GM23338 (cell line): ENCODE data around the gene SULF2.

Experiments
- CREB1 ChIP-seq: fragments of 250-450 bp; sonication (Bioruptor Pico); IDR thresholded peaks from 2 replicates; pipeline ENCODE4 v1.5.0; 2020; ENCODE audit warnings: low read depth, mild to moderate bottlenecking, moderate library complexity
- EZH2 ChIP-seq: fragments of 200-600 bp; sonication (generic); IDR thresholded peaks from one replicate; pipeline ENCODE4 v1.8.0; 2017; ENCODE audit warnings: antibody characterized with exemption, mild to moderate bottlenecking, low read depth; ENCODE audit not compliant: unreplicated experiment
- EZH2phosphoT487 ChIP-seq: fragments of 200-600 bp; sonication (generic); IDR thresholded peaks from one replicate; pipeline ENCODE4 v1.8.1; 2018; ENCODE audit warnings: antibody characterized with exemption; ENCODE audit not compliant: unreplicated experiment
- JUNB ChIP-seq: IDR thresholded peaks from one replicate; pipeline ENCODE4 v1.6.1; 2016; ENCODE audit warnings: antibody characterized with exemption; ENCODE audit not compliant: unreplicated experiment
- NANOG ChIP-seq: IDR thresholded peaks from 2 replicates; pipeline ENCODE4 v1.6.1; 2016; ENCODE audit warnings: antibody characterized with exemption, borderline replicate concordance
- POLR2AphosphoS5 ChIP-seq: IDR thresholded peaks from 2 replicates; pipeline ENCODE4 v1.6.1; 2016; ENCODE audit warnings: antibody characterized with exemption, low read depth
- STAT1 ChIP-seq: IDR thresholded peaks from one replicate; pipeline ENCODE4 v1.6.1; 2016; ENCODE audit warnings: antibody characterized with exemption; ENCODE audit not compliant: unreplicated experiment
- ZNF114 ChIP-seq: fragments of 250-450 bp; sonication (Bioruptor Pico); IDR thresholded peaks from 2 replicates; pipeline ENCODE4 v1.5.0; 2020; ENCODE audit warnings: mild to moderate bottlenecking, moderate library complexity
- ZNF331 ChIP-seq: fragments of 250-450 bp; sonication (Bioruptor Pico); IDR thresholded peaks from 2 replicates; pipeline ENCODE4 v1.5.0; 2020; ENCODE audit warnings: low read depth, mild to moderate bottlenecking, moderate library complexity
- TF ChIP-seq, protein P1 (sequence below), 2 experiments: fragments of 200-600 bp in 1 of 2; sonication (generic) in 1 of 2; conservative IDR thresholded peaks; 2 replicates each; pipeline versions ENCODE4 v1.5.1 to v1.6.1; 2016 to 2017; ENCODE audit warnings: antibody characterized with exemption in 2 of 2, low read depth in 2 of 2, mild to moderate bottlenecking in 2 of 2, moderate library complexity in 1 of 2
- TF ChIP-seq, protein P2 (sequence below): IDR thresholded peaks from one replicate; pipeline ENCODE4 v1.6.1; 2018; ENCODE audit warnings: antibody characterized with exemption; ENCODE audit not compliant: unreplicated experiment
- TF ChIP-seq, protein P3 (sequence below): IDR thresholded peaks from 2 replicates; pipeline ENCODE4 v1.6.1; 2016; ENCODE audit warnings: antibody characterized with exemption

DNA sequence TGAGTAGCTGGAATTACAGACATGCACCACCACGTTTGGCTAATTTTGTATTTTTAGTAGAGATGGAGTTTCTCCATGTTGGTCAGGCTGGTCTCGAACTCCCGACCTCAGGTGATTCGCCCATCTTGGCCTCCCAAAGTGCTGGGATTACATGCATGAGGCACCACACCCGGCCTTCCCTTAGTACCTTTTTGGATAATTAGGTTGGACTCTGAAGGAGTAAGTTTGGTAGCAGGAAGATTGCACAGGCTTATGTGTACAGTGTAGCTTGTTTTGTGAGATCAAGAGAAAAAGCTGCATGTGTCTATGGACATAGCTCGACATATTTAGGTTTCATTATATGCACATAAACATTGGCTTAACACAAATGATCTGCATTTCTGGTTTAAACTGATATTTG, 166.8 kb downstream of the SULF2 start:
- TF ChIP-seq, protein P1, sequence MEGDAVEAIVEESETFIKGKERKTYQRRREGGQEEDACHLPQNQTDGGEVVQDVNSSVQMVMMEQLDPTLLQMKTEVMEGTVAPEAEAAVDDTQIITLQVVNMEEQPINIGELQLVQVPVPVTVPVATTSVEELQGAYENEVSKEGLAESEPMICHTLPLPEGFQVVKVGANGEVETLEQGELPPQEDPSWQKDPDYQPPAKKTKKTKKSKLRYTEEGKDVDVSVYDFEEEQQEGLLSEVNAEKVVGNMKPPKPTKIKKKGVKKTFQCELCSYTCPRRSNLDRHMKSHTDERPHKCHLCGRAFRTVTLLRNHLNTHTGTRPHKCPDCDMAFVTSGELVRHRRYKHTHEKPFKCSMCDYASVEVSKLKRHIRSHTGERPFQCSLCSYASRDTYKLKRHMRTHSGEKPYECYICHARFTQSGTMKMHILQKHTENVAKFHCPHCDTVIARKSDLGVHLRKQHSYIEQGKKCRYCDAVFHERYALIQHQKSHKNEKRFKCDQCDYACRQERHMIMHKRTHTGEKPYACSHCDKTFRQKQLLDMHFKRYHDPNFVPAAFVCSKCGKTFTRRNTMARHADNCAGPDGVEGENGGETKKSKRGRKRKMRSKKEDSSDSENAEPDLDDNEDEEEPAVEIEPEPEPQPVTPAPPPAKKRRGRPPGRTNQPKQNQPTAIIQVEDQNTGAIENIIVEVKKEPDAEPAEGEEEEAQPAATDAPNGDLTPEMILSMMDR (conservative IDR thresholded peaks at IDR 0.05; ENCODE audit: low read depth in 2 of 2): no peak
- TF ChIP-seq EZH2phosphoT487 (no peak), JUNB (no peak), CREB1 (CRISPR knock-in tag) (no peak), ZNF114 (CRISPR knock-in tag) (no peak), EZH2 (no peak), POLR2AphosphoS5 (no peak), NANOG (no peak), STAT1 (no peak), ZNF331 (CRISPR knock-in tag) (no peak)
- TF ChIP-seq, protein P2, sequence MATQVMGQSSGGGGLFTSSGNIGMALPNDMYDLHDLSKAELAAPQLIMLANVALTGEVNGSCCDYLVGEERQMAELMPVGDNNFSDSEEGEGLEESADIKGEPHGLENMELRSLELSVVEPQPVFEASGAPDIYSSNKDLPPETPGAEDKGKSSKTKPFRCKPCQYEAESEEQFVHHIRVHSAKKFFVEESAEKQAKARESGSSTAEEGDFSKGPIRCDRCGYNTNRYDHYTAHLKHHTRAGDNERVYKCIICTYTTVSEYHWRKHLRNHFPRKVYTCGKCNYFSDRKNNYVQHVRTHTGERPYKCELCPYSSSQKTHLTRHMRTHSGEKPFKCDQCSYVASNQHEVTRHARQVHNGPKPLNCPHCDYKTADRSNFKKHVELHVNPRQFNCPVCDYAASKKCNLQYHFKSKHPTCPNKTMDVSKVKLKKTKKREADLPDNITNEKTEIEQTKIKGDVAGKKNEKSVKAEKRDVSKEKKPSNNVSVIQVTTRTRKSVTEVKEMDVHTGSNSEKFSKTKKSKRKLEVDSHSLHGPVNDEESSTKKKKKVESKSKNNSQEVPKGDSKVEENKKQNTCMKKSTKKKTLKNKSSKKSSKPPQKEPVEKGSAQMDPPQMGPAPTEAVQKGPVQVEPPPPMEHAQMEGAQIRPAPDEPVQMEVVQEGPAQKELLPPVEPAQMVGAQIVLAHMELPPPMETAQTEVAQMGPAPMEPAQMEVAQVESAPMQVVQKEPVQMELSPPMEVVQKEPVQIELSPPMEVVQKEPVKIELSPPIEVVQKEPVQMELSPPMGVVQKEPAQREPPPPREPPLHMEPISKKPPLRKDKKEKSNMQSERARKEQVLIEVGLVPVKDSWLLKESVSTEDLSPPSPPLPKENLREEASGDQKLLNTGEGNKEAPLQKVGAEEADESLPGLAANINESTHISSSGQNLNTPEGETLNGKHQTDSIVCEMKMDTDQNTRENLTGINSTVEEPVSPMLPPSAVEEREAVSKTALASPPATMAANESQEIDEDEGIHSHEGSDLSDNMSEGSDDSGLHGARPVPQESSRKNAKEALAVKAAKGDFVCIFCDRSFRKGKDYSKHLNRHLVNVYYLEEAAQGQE: no peak
- TF ChIP-seq, protein P3, sequence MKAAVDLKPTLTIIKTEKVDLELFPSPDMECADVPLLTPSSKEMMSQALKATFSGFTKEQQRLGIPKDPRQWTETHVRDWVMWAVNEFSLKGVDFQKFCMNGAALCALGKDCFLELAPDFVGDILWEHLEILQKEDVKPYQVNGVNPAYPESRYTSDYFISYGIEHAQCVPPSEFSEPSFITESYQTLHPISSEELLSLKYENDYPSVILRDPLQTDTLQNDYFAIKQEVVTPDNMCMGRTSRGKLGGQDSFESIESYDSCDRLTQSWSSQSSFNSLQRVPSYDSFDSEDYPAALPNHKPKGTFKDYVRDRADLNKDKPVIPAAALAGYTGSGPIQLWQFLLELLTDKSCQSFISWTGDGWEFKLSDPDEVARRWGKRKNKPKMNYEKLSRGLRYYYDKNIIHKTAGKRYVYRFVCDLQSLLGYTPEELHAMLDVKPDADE: no peak
